Lower leg skin (tissue), 4 donors: ENCODE measurements around the gene EMD. TPM values are rescaled to one million over a fixed set of nuclear protein-coding genes. Genes with fewer than 3 reads are reported as not detected.
A peak's percentile ranks its signal among the peaks of the same experiment; 100 is the strongest.

Source experiments
- DNase-seq, 2 donors: peaks; one replicate each; pipeline ENCODE4 v3.0.0-alpha.2; 2019; ENCODE audit warnings: low spot score in 2 of 2
- H3K4me3 ChIP-seq: fragments of 200-600 bp; sonication (generic); 2 replicates; pipeline ENCODE4 v1.5.1; 2017; ENCODE audit warnings: mild to moderate bottlenecking, low read depth; ENCODE audit not compliant: poor library complexity, severe bottlenecking
- CTCF ChIP-seq, 3 donors: fragments of 450-650 bp; IDR thresholded peaks; one replicate each; pipeline ENCODE4 v1.5.1; 2016; ENCODE audit warnings: antibody characterized with exemption in 3 of 3, mild to moderate bottlenecking in 3 of 3, moderate library complexity in 2 of 3
- POLR2A ChIP-seq, 2 donors: fragments of 450-650 bp; IDR thresholded peaks; one replicate each; pipeline ENCODE4 v1.6.1; 2016 to 2017; ENCODE audit warnings: antibody characterized with exemption in 2 of 2, mild to moderate bottlenecking in 1 of 2, moderate library complexity in 1 of 2
- WGBS, 2 donors: methylation state at CpG; one replicate each; pipeline ENCODE4 v1.1.5; 2018; 5-methylcytosine and 5-hydroxymethylcytosine counted together
- intact Hi-C: fragments of 100-400 bp; cut with DNase I; formaldehyde crosslinking; loops from one replicate; pipeline ENCODE4 v1.15.0; 2023; ENCODE audit warnings: low total_unique reads
- total RNA-seq, 4 donors: library from RNA; depleted of rRNA; stranded (reverse); fragments of >200 nt; gene quantifications; one replicate each; pipeline ENCODE4 v1.1.0, GENCODE V29; 2016

Gene EMD
- total RNA-seq, 4 donors from 2014 or later: 43.4 to 67.0 (median 52.1) TPM

GRCh38 chrX:154379569-154379951 lies 465 bp downstream of the EMD start:
- TF ChIP-seq CTCF (IDR thresholded peaks at IDR 0.05) (no peak), POLR2A (IDR thresholded peaks at IDR 0.05) (no peak)
- WGBS, 2 donors: 0 to 34% methylated on average over 12 to 38 of the region's 38 CpGs
- DNase-seq: no peak
- peak overlapping the region; percentile 66 for H3K4me3 ChIP-seq
- intact Hi-C loops: no loop called here

- intact Hi-C loops: no loop called here
- peak overlapping the region; percentile 66 for H3K4me3 ChIP-seq
- no peak for DNase-seq
- TF ChIP-seq POLR2A (IDR thresholded peaks at IDR 0.05): no peak
- TF ChIP-seq CTCF (IDR thresholded peaks at IDR 0.05): no peak
- 49 to 66% methylated on average over 6 to 13 of the region's 13 CpGs for WGBS, 2 donors
Measured at GRCh38 chrX:154380153-154380552, 1.1 kb downstream of the EMD start.

GRCh38 chrX:154380787-154381186 lies 1.7 kb downstream of the EMD start:
- TF ChIP-seq POLR2A (IDR thresholded peaks at IDR 0.05) (no peak), CTCF (IDR thresholded peaks at IDR 0.05) (no peak)
- 74 to 79% methylated on average over 14 of the region's 14 CpGs for WGBS, 2 donors
- no peak overlapping the region for H3K4me3 ChIP-seq
- intact Hi-C loops: no loop called here
- DNase-seq: no peak

GRCh38 chrX:154381271-154381670 lies 2.2 kb downstream of the EMD start:
- no peak for DNase-seq
- TF ChIP-seq POLR2A (IDR thresholded peaks at IDR 0.05) (no peak), CTCF (IDR thresholded peaks at IDR 0.05) (no peak)
- no peak overlapping the region for H3K4me3 ChIP-seq
- intact Hi-C loops: no loop called here
- 70 to 74% methylated on average over 5 to 6 of the region's 6 CpGs for WGBS, 2 donors

GRCh38 chrX:154382483-154383069 lies 3.5 kb downstream of the EMD start:
- no peak for DNase-seq
- intact Hi-C loops: no loop called here
- TF ChIP-seq POLR2A (IDR thresholded peaks at IDR 0.05) (no peak), CTCF (IDR thresholded peaks at IDR 0.05) (no peak)
- H3K4me3 ChIP-seq: no peak overlapping the region
- 75 to 82% methylated on average over 8 to 11 of the region's 11 CpGs for WGBS, 2 donors
